Measurements from ENCODE around the gene PTPRD. TPM values are rescaled to one million over a fixed set of nuclear protein-coding genes. Genes with fewer than 3 reads are reported as not detected.

PTPRD gene
- total and polyA plus RNA-seq, 2 of the 4 experiments (the other 2 are of a cell fraction), result 0.07 to 0.18 TPM

- no peak for TF ChIP-seq MAFK (IDR thresholded peaks at IDR 0.05; ENCODE audit: low read depth, low read length)
- TF ChIP-seq CEBPB (IDR thresholded peaks at IDR 0.05; ENCODE audit: low read depth, low read length), result no peak
- TF ChIP-seq ELK1 (IDR thresholded peaks at IDR 0.05; ENCODE audit: borderline replicate concordance, low read depth, low read length), result no peak
- TF ChIP-seq POLR2A (IDR thresholded peaks at IDR 0.05; ENCODE audit: low read depth, low read length), result no peak
- TF ChIP-seq BHLHE40 (IDR thresholded peaks at IDR 0.05; ENCODE audit: low read depth, low read length), result no peak
- no peak for TF ChIP-seq SMC3 (IDR thresholded peaks at IDR 0.05; ENCODE audit: low read depth, low read length)
- no peak for TF ChIP-seq MAZ (IDR thresholded peaks at IDR 0.05; ENCODE audit: borderline replicate concordance, low read depth, low read length)
- Histone ChIP-seq H3K4me3 (ENCODE audit: insufficient read depth, low read depth, low read length) (no peak overlapping the region), H2BK5ac (ENCODE audit: low read depth, low read length, poor library complexity, severe bottlenecking) (no peak overlapping the region), H3K9me3 (ENCODE audit: control insufficient read depth, insufficient read depth, low read length) (no peaks in the 10 kb centered on the region), H3K27ac (ENCODE audit: insufficient read depth, low read length) (no peak overlapping the region), H3K18ac (ENCODE audit: low read depth, low read length) (no peak overlapping the region), H2AK9ac (replicated peaks; ENCODE audit: low read depth, low read length, poor library complexity) (no peak overlapping the region), H3K23ac (ENCODE audit: low read depth, low read length) (no peak overlapping the region), H2BK15ac (ENCODE audit: low read depth, low read length) (no peak overlapping the region), H2AK5ac (ENCODE audit: low read depth, low read length) (no peak overlapping the region), H3K4ac (ENCODE audit: low read depth, low read length) (no peak overlapping the region), H2BK20ac (ENCODE audit: low read depth, low read length) (no peak overlapping the region), H3K27me3 (ENCODE audit: control insufficient read depth, insufficient read depth, low read length) (no peaks in the 10 kb centered on the region), H3K36me3 (ENCODE audit: control insufficient read depth, insufficient read depth, low read length) (no peaks in the 10 kb centered on the region), H3K56ac (ENCODE audit: extremely low read depth, insufficient read depth, low read length) (no peak overlapping the region), H2AFZ (replicated peaks; ENCODE audit: low read length, poor library complexity) (no peak overlapping the region), H3K4me2 (ENCODE audit: low read depth, low read length) (no peak overlapping the region), H4K5ac (ENCODE audit: low read depth, low read length) (no peak overlapping the region), H3K9me1 (ENCODE audit: insufficient read depth, low read length) (no peaks in the 10 kb centered on the region), H2BK120ac (ENCODE audit: low read depth, low read length) (no peak overlapping the region), H3K14ac (replicated peaks; ENCODE audit: low read depth, low read length) (no peak overlapping the region), H4K91ac (ENCODE audit: insufficient read depth, low read depth, low read length) (no peak overlapping the region), H3K79me1 (ENCODE audit: low read depth in 1 of 2, low read length in 2 of 2) (no peaks in the 10 kb centered on the region), H3K9ac (ENCODE audit: low read depth, low read length) (no peak overlapping the region), H4K8ac (ENCODE audit: low read depth in 2 of 2, low read length in 2 of 2) (no peak overlapping the region), H3K4me1 (ENCODE audit: control insufficient read depth, insufficient read depth, low read length) (no peaks in the 10 kb centered on the region), H4K20me1 (ENCODE audit: insufficient read depth, low read length) (no peaks in the 10 kb centered on the region)
- no CpG with 5 or more reads among the region's 5 CpGs for WGBS, 2 experiments (ENCODE audit: extremely low coverage in 2 of 2, insufficient read length in 1 of 2)
- ATAC-seq (ENCODE audit: low read depth), result no peak
- BruUV-seq (replicated peaks), result no TSS peak
- POLR2A ChIA-PET (ENCODE audit: unreplicated experiment), result no interaction called here
- dilution Hi-C loops (cut with HindIII; ENCODE audit: low sequenced_read_pairs, unreplicated experiment), result no loop called here
- CTCF ChIA-PET, result interaction anchor here (0.6 kb wide), 1 partner anchor 12 kb away, joined by 3 read pairs; no protein-coding TSS in a partner anchor
- in situ Hi-C loops (cut with MboI; ENCODE audit: low sequenced_read_pairs), result no loop called here
- no peak for DNase-seq
- intact Hi-C loops (cut with micrococcal nuclease), result no loop called here
Measured at GRCh38 chr9:9847750-9848149, 765.1 kb downstream of the PTPRD start.
